ENCODE data around the gene GHDC.

Gene GHDC

GRCh38 chr17:42165751-42166150, 28.5 kb downstream of the GHDC start:
- TF ChIP-seq CTCF (IDR thresholded peaks at IDR 0.05; ENCODE audit: insufficient read depth, low read depth, low read length, missing control alignments), result no peak
- no peak overlapping the region for H3K4me3 ChIP-seq (ENCODE audit: low read depth, low read length)
- no peak for DNase-seq (ENCODE audit: low read depth)

- H3K4me3 ChIP-seq (ENCODE audit: low read depth, low read length), result no peak overlapping the region
- TF ChIP-seq CTCF (IDR thresholded peaks at IDR 0.05; ENCODE audit: insufficient read depth, low read depth, low read length, missing control alignments), result no peak
- DNase-seq (ENCODE audit: low read depth), result no peak
Measured at GRCh38 chr17:42163696-42164407, 30.4 kb downstream of the GHDC start.

- peak; percentile 66 for TF ChIP-seq CTCF (IDR thresholded peaks at IDR 0.05; ENCODE audit: insufficient read depth, low read depth, low read length, missing control alignments)
- peak; percentile 51 for DNase-seq (ENCODE audit: low read depth)
- H3K4me3 ChIP-seq (ENCODE audit: low read depth, low read length), result no peak overlapping the region
Measured at GRCh38 chr17:42163113-42163512, 31.2 kb downstream of the GHDC start.

DNA sequence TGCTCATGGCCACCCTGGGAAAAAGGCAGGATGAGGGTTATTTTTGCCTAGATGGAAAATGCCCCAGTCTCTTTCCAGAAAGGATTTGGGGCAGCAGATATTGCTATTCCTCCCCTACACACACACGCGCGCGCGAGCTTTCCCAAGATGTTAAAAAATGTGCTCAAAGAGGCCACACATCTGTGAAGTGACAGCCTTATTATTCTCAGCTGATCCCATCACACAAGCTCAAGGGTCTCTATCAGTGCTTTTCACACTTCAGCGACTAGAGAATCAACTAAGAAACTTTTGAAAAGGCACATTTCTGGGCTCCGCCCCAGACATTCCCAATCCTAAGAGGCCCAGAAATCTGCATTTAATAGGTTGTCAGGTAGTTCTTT, 33.8 kb downstream of the GHDC start:
- no peak for TF ChIP-seq CTCF (IDR thresholded peaks at IDR 0.05; ENCODE audit: insufficient read depth, low read depth, low read length, missing control alignments)
- no peak for DNase-seq (ENCODE audit: low read depth)
- H3K4me3 ChIP-seq (ENCODE audit: low read depth, low read length), result no peak overlapping the region

DNA sequence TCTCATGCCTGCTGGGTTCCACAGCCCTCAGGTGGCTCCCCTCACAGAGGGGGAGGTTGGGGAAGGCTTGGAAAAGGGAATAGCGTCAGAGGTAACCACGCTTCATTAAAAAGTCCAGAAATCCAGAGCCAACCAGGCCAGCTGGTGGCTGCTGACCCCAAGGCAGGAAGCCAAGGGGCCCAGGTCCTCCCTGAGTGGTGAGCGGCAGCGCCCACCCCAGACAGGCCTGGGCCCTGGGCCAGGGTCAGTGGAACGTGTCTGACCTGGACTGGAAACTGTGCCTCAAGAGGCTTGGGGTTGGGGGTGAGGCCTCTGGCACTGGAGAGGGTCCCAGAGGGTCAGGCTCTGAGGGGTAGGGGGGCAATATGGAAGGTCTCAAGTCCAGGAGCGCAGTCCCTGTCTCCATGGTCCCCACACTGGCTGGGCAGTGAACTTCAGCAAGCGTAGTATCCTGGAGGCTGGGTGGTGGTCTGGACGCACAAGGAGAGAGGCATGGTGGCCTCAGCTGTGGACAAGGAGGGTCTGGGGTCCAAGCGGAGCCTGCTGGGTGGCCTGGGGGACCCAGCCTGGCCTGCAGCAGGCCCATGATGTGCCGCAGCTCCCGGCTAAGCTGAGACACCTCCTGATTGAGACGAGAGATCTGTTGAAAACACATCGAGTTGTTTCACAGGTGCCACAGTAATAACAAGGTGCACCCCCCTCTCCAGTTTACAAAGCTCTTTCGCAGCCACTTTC, 34.3 kb downstream of the GHDC start:
- no peak for TF ChIP-seq CTCF (IDR thresholded peaks at IDR 0.05; ENCODE audit: insufficient read depth, low read depth, low read length, missing control alignments)
- no peak overlapping the region for H3K4me3 ChIP-seq (ENCODE audit: low read depth, low read length)
- no peak for DNase-seq (ENCODE audit: low read depth)

- no peak for TF ChIP-seq CTCF (IDR thresholded peaks at IDR 0.05; ENCODE audit: insufficient read depth, low read depth, low read length, missing control alignments)
- DNase-seq (ENCODE audit: low read depth), result no peak
- H3K4me3 ChIP-seq (ENCODE audit: low read depth, low read length), result peak overlapping the region; percentile 50
Measured at GRCh38 chr17:42155614-42156045, 38.7 kb downstream of the GHDC start.
